Cerebellar nuclear complex (tissue), 1 donor: ENCODE data around the gene FAAP20.

Source experiments
- DNase-seq, 2 experiments: peaks; one replicate each; lab custom pipeline; 2025; lab: John Stamatoyannopoulos, UW

FAAP20 gene

DNA sequence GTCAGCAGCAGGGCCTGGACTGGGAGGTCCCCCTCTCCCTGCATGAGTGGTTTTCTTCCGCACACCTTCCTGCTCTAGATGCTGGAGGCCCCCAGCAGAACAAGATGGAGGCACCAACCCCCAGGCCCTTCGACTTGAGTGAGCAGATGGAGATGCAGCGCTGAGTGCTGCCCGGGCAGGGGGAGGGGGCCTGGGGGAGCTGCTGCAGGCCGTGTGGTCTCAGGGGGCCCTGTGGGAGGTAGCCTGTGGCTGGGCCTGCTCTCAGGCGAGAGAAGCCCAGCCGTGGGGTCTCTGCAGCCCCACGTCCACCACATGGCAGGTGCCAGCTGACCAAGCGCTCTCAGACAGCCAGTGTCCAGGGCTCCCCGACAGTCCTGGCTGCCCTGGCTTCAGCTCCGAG, 1.2 kb upstream of the FAAP20 start:
- DNase-seq: no peak

- no peak for DNase-seq
Measured at GRCh38 chr1:2194898-2195673, 514 bp upstream of the FAAP20 start.

- no peak for DNase-seq
Measured at GRCh38 chr1:2193514-2194281, 874 bp downstream of the FAAP20 start.

- DNase-seq: no peak
Measured at GRCh38 chr1:2192031-2192995, 2.3 kb downstream of the FAAP20 start.

GRCh38 chr1:2190491-2190976, 4.0 kb downstream of the FAAP20 start:
- DNase-seq: no peak

DNA sequence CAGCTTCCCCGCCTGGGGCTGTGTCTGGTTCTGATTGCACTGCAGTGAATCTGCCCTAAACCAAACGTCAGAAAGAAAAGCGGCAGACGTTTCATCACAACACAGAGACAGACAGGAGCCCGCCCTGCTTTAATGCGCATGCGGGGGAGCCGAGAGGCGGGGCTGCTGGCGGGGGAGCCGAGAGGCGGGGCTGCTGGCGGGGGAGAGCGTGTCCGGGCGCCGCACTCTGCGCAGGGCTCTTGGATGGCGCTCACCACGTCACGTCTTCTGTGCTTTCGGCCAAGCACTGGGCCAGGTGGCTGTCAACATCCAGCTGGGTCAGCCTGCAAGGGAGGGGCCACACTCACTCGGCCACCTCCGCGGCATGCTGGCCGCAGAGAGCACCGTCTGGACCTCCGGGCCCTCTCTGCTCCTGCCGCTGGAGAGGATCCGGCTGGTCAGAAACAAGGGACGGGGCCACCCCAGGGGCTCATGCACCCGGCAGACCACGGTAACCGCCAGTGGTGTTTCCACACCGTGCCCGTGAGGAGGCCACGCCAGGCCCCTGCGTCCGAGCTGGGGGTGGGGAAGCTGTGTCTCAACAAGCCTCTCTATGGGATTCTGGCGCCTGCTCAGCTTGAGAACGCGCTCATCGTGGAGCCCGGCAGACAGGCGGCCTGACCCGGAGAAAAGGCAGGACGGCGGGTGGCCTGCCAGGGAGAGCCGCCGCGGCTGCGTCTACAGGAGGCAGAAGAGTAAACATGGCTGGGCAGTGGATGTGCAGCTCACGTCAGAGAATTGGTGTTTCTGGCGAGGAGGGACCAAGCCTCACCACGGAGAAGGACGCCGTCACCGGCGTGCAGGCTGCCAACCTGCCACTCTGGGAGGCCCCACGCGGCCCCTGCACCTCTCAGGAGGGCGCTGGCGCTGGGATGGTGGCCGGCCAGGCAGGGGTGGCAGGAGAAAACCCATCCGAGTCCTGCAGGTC, 4.8 kb downstream of the FAAP20 start:
- DNase-seq: peak; percentile 93 to 95

GRCh38 chr1:2188336-2188735, 6.2 kb downstream of the FAAP20 start:
- DNase-seq: no peak

DNA sequence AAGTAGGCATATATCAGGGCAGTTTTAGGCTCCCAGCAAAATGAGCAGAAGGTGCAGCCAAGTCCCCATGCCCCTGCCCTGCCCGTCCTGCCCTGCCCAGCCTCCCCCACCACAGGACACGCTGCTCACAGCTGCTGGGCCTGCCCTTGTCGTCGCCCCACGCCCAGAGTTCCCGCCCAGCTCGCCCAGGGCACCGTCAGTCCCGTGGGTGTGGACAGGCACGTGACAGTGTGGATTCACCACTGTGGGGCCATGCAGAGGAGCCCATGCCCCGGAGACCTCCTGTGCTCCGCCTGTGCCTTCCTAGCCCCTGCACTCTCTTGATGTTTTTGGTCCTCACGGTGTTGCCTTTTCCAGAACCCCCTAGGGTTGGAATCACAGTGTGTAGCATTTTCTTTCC, 7.0 kb downstream of the FAAP20 start:
- DNase-seq: no peak

DNA sequence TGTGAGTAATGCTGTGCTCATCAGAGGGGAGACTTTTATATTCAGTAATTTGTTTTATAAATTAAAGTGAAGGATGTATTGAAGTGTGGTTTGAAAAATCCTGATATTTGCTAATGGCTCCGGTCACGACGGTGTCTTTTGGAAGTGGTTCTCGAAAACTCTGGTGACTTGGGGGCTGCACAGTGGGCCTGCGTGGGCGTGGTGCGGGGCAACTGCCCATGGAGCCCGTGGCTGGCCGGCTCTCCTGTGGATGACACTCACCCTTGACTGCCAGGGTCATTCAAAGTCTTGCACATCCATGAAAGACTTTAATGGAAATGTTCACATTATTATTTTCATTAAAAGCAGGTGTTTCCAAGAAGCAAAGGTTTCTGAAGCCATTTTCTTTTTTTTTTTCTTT, 7.7 kb downstream of the FAAP20 start:
- no peak for DNase-seq

DNA sequence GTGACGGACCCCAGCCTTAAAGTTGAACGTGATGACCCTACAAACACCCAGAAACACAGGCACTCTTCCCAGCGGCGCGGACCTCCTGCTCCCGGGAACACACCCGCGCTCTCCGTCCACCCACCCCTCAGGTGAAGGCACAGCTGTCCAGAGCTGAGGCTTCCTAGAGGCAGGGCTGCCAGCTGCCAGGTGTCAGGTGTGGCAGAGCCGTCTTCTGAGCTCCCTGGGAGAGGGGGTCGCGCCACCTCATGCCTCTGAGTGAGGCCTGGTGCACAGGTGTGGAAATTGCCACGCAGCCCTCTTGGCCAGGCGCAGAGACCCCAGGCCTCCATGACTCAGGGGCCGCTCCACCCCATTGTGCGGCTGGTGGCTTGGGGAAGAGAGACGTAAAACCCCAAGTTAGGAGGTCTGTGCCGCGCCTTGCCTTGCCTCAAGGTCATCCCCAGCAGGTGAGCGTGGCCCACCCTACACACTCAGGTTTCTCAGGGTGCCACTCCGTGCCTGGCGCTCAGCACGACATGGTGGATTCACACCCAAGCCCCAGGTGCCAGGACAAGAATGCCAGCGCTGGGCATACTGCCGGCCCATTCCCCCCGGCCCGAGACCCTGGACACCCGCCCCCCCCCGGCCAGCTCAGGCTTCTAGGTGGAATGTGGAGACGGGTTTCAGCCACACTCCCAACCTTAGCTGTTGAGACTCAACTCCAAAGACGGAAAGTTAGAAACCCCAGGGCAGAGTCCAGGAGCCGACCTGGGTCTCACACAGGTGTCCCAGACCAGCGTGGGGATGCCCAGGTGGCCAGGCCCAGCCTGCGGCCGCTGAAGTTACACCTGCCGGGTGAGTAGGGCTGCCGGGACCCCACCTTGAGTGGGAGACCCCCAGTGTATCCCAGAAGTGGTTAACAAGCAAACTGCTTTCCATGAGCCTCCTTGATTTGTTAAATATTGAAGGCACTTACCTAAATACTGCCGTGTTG, 8.4 kb downstream of the FAAP20 start:
- no peak for DNase-seq

- DNase-seq: no peak
Measured at GRCh38 chr1:2184934-2185333, 9.6 kb downstream of the FAAP20 start.

- DNase-seq: no peak
Measured at GRCh38 chr1:2184531-2184930, 10.0 kb downstream of the FAAP20 start.

DNA sequence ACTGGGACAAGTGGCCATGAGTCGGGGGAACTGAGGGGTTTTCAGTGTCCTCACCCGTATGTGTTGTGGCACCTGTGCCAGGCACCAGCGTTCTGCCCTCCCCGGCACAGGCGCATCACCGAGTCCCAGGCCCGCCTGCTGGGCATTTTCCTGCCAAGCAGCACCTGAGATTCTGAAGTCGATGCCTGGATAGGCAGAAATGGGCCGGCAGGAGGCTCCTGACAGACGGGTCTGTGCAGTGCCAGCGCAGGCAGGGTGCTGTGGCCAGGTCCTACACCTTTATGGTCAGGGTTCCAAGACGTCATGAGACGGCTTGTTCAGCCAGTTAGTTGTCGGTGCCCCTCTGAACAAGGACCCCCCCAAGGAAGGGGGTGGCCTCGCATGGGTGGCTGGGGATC, 10.6 kb downstream of the FAAP20 start:
- DNase-seq: peak; percentile 39 to 79

DNA sequence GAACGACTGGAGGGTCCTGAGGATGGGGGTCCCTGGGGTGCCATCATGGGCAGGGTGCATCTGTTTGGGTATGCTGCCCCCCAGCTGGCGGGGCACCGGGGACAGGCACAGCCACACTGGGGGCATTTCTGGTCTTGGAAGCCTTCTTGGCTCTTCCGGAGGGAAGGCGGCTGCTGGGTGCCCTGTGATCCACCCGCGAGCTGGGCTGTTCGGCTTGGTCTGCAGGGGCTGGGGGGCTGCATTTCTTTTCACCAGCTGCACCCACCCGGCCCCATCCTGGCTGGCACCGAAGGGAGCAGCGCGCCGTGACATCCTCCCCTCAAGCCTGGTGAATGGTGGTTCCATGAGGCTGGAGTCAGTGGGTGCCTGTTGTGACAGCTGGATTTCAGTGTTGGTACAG, 12.2 kb downstream of the FAAP20 start:
- no peak for DNase-seq

DNA sequence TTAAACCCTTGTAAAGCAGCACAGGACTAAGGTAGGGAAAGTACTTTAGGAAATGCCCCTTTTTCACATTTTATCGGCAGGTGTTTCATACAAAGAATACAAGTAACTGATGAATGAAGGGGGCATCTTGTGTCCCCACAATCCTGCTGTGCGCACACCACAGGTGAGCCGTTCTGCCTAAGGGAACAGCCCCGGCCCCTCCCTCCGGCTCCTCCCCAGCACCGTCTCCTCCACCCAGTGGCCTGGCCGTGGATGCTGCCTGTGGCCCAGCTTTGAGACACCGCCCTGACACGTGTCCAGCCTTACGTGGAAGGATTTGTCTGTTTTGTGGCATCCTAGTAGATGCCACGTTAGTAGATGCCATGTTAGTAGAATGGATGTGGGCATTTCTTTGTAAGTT, 12.8 kb downstream of the FAAP20 start:
- no peak for DNase-seq

- DNase-seq: no peak
Measured at GRCh38 chr1:2181271-2181670, 13.3 kb downstream of the FAAP20 start.

- no peak for DNase-seq
Measured at GRCh38 chr1:2180297-2181245, 14.0 kb downstream of the FAAP20 start.

DNA sequence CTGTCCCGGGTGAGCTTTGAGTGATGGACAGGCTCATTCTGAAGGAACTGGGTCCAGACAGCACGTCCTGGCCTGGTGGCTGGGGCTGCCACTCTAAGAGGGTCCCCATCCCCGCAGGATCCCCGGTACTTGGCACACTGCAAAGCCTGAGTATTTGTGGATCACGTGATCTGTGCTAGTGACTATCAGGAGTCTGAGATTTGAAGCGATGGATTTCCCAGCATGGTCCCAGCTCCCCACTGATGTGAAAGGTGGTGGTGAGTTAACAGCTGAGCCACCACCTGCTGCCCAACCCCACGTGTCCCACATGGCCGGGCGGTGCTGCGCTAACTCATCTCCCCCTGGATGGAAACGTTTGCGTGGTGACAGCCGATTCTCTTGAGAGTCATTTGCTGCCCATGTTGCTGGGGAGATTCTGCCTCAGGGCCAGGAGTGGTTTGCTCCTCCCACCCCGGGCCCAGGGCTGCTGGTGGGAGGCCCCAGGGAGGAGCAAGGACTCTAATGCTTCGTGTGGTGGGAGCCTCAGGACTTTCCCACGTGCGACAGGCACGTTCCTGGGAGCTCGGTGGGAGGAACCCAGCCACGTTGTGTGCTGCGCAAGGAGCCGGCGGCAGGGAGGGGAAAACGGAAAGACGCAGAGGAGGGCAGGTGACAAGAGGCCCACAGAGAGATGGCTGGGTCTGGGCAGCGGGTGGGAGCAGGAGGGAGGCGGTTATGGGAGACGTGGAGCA, 15.1 kb downstream of the FAAP20 start:
- DNase-seq: no peak
